ENCODE data around the gene B9D2. TPM values are rescaled to one million over a fixed set of nuclear protein-coding genes. Genes with fewer than 3 reads are reported as not detected.

B9D2 gene
- total RNA-seq, 1 donor from 2014 or later, result 5.9 TPM

- H3K4me2 ChIP-seq (ENCODE audit: low read length), result peak overlapping the region; percentile 97
- H3K9me3 ChIP-seq (ENCODE audit: insufficient read depth, low read depth, low read length), result no peaks in the 10 kb centered on the region
- TF ChIP-seq EZH2 (IDR thresholded peaks at IDR 0.05; ENCODE audit: insufficient read depth, low read length), result no peak
- TF ChIP-seq CTCF (IDR thresholded peaks at IDR 0.05; ENCODE audit: insufficient read depth, low read depth, low read length), result no peak
- H3K4me1 ChIP-seq (ENCODE audit: insufficient read depth, low read length), result peaks cover 22% of the 10 kb centered on the region
- no peak for DNase-seq (ENCODE audit: low read depth)
- Mint-ChIP-seq H3K27ac (ENCODE audit: unreplicated experiment) (peak overlapping the region; percentile 41), H3K4me1 (ENCODE audit: low read depth, unreplicated experiment) (peaks cover 33% of the 10 kb centered on the region), H3K9me3 (ENCODE audit: unreplicated experiment) (no peaks in the 10 kb centered on the region), H3K4me3 (ENCODE audit: unreplicated experiment) (peak overlapping the region; percentile 99), H3K36me3 (ENCODE audit: low read depth, unreplicated experiment) (peaks cover 13% of the 10 kb centered on the region), H3K27me3 (ENCODE audit: low read depth, unreplicated experiment) (no peaks in the 10 kb centered on the region)
- no peak overlapping the region for H2AFZ ChIP-seq (ENCODE audit: low read depth, low read length)
- H3K79me2 ChIP-seq (ENCODE audit: insufficient read depth, low read length), result peaks cover 50% of the 10 kb centered on the region
- peak overlapping the region; percentile 95 for H3K9ac ChIP-seq (ENCODE audit: low read length)
- no peaks in the 10 kb centered on the region for H3K27me3 ChIP-seq (ENCODE audit: insufficient read depth, low read length)
- no peak overlapping the region for H3K27ac ChIP-seq (ENCODE audit: low read depth, low read length)
- H4K20me1 ChIP-seq (ENCODE audit: insufficient read depth, low read length), result peaks cover 54% of the 10 kb centered on the region
- H3K4me3 ChIP-seq (ENCODE audit: insufficient read depth, low read depth, low read length), result no peak overlapping the region
- FAIRE-seq, result no peak
- peaks cover 21% of the 10 kb centered on the region for H3K36me3 ChIP-seq (ENCODE audit: insufficient read depth, low read length)
Observed at GRCh38 chr19:41311613-41312012, 52.3 kb downstream of the B9D2 start.

GRCh38 chr19:41311072-41311471 lies 52.9 kb downstream of the B9D2 start:
- Histone ChIP-seq H3K27ac (ENCODE audit: low read depth, low read length) (peak overlapping the region; percentile 93), H3K4me2 (ENCODE audit: low read length) (peak overlapping the region; percentile 97), H2AFZ (ENCODE audit: low read depth, low read length) (no peak overlapping the region), H3K4me3 (ENCODE audit: insufficient read depth, low read depth, low read length) (peak overlapping the region; percentile 91), H3K79me2 (ENCODE audit: insufficient read depth, low read length) (peaks cover 44% of the 10 kb centered on the region), H3K4me1 (ENCODE audit: insufficient read depth, low read length) (peaks cover 22% of the 10 kb centered on the region), H3K9ac (ENCODE audit: low read length) (peak overlapping the region; percentile 95), H3K9me3 (ENCODE audit: insufficient read depth, low read depth, low read length) (no peaks in the 10 kb centered on the region), H3K36me3 (ENCODE audit: insufficient read depth, low read length) (peaks cover 19% of the 10 kb centered on the region), H3K27me3 (ENCODE audit: insufficient read depth, low read length) (no peaks in the 10 kb centered on the region), H4K20me1 (ENCODE audit: insufficient read depth, low read length) (peaks cover 51% of the 10 kb centered on the region)
- Mint-ChIP-seq H3K36me3 (ENCODE audit: low read depth, unreplicated experiment) (peaks cover 15% of the 10 kb centered on the region), H3K9me3 (ENCODE audit: unreplicated experiment) (no peaks in the 10 kb centered on the region), H3K4me1 (ENCODE audit: low read depth, unreplicated experiment) (peaks cover 33% of the 10 kb centered on the region), H3K4me3 (ENCODE audit: unreplicated experiment) (peak overlapping the region; percentile 99), H3K27ac (ENCODE audit: unreplicated experiment) (peak overlapping the region; percentile 100), H3K27me3 (ENCODE audit: low read depth, unreplicated experiment) (no peaks in the 10 kb centered on the region)
- DNase-seq (ENCODE audit: low read depth) (no peak), FAIRE-seq (no peak)
- TF ChIP-seq CTCF (IDR thresholded peaks at IDR 0.05; ENCODE audit: insufficient read depth, low read depth, low read length) (no peak), EZH2 (IDR thresholded peaks at IDR 0.05; ENCODE audit: insufficient read depth, low read length) (no peak)

GRCh38 chr19:41310033-41310831 lies 53.7 kb downstream of the B9D2 start, which contains the start of gene CCDC97:
Gene CCDC97 (plus strand): TSS chr19:41310172. CDS start chr19:41310311, 139 bp downstream.
- Histone ChIP-seq H3K79me2 (ENCODE audit: insufficient read depth, low read length) (peaks cover 44% of the 10 kb centered on the region), H3K36me3 (ENCODE audit: insufficient read depth, low read length) (peaks cover 24% of the 10 kb centered on the region), H3K4me2 (ENCODE audit: low read length) (peak within 1 kb of the TSS; percentile 97), H3K9ac (ENCODE audit: low read length) (peak within 1 kb of the TSS; percentile 95), H3K27ac (ENCODE audit: low read depth, low read length) (peak within 1 kb of the TSS; percentile 93), H3K27me3 (ENCODE audit: insufficient read depth, low read length) (no peaks in the 10 kb centered on the region), H3K4me3 (ENCODE audit: insufficient read depth, low read depth, low read length) (peak within 1 kb of the TSS; percentile 91), H3K9me3 (ENCODE audit: insufficient read depth, low read depth, low read length) (no peaks in the 10 kb centered on the region), H2AFZ (ENCODE audit: low read depth, low read length) (peak within 1 kb of the TSS; percentile 69), H3K4me1 (ENCODE audit: insufficient read depth, low read length) (peaks cover 22% of the 10 kb centered on the region), H4K20me1 (ENCODE audit: insufficient read depth, low read length) (peaks cover 50% of the 10 kb centered on the region)
- H3K27ac Mint-ChIP-seq (ENCODE audit: unreplicated experiment), result peak within 1 kb of the TSS; percentile 100
- peaks cover 14% of the 10 kb centered on the region for H3K36me3 Mint-ChIP-seq (ENCODE audit: low read depth, unreplicated experiment)
- TF ChIP-seq CTCF (IDR thresholded peaks at IDR 0.05; ENCODE audit: insufficient read depth, low read depth, low read length) (no peak), EZH2 (IDR thresholded peaks at IDR 0.05; ENCODE audit: insufficient read depth, low read length) (no peak)
- DNase-seq (ENCODE audit: low read depth) (peak; percentile 82), FAIRE-seq (no peak)
- H3K4me3 Mint-ChIP-seq (ENCODE audit: unreplicated experiment), result peak within 1 kb of the TSS; percentile 99
- H3K27me3 Mint-ChIP-seq (ENCODE audit: low read depth, unreplicated experiment), result no peaks in the 10 kb centered on the region
- H3K9me3 Mint-ChIP-seq (ENCODE audit: unreplicated experiment), result no peaks in the 10 kb centered on the region
- H3K4me1 Mint-ChIP-seq (ENCODE audit: low read depth, unreplicated experiment), result peaks cover 33% of the 10 kb centered on the region
